H1 (cell line): Measurements from ENCODE around the gene KRT12. TPM values are rescaled to one million over a fixed set of nuclear protein-coding genes. Genes with fewer than 3 reads are reported as not detected.

Source experiments
- CTCF ChIA-PET: fragments of 300-600 bp; sonication (Branson Sonifier 250); formaldehyde crosslinking; loops from one replicate; lab custom pipeline; 2021; ENCODE audit not compliant: partially characterized antibody; lab: Charles Lee
- POLR2A ChIA-PET: fragments of 300-600 bp; sonication (Branson Sonifier 250); formaldehyde crosslinking; loops from one replicate; lab custom pipeline; 2021; ENCODE audit warnings: inconsistent platforms; ENCODE audit not compliant: partially characterized antibody; lab: Charles Lee
- DNase-seq, 2 experiments: peaks; one replicate each; pipeline versions ENCODE4 v3.0.0 to v3.0.0-alpha.2; 2010 to 2022; ENCODE audit warnings: low spot score in 2 of 2, low read depth in 1 of 2, mixed read lengths in 1 of 2
- FAIRE-seq: peaks from 2 replicates; lab custom pipeline; 2011; peaks lifted over from hg19 to GRCh38; lab: Jason Lieb, UNC
- H2AFZ ChIP-seq: 2 replicates; pipeline ENCODE4 v1.8.1; 2012; ENCODE audit warnings: low read length, inconsistent platforms
- H2AK5ac ChIP-seq: 2 replicates; pipeline ENCODE4 v1.6.1; 2013; ENCODE audit warnings: low read depth, low read length
- H2BK120ac ChIP-seq: replicated peaks from 2 replicates; pipeline ENCODE3; 2013; ENCODE audit warnings: low read depth, low read length, inconsistent platforms
- H2BK12ac ChIP-seq: 2 replicates; pipeline ENCODE4 v1.6.1; 2013; ENCODE audit warnings: low read depth, low read length
- H2BK15ac ChIP-seq: 2 replicates; pipeline ENCODE4 v1.6.1; 2013; ENCODE audit warnings: low read length
- H2BK20ac ChIP-seq: 2 replicates; pipeline ENCODE4 v1.6.1; 2013; ENCODE audit warnings: low read length
- H2BK5ac ChIP-seq: 2 replicates; pipeline ENCODE4 v1.6.1; 2013; ENCODE audit warnings: low read depth, low read length
- H3K14ac ChIP-seq: 2 replicates; pipeline ENCODE4 v1.6.1; 2013; ENCODE audit warnings: inconsistent platforms; ENCODE audit not compliant: insufficient read length
- H3K18ac ChIP-seq: 2 replicates; pipeline ENCODE4 v1.6.1; 2013; ENCODE audit warnings: low read length; ENCODE audit errors: extremely low read depth
- H3K23ac ChIP-seq: 2 replicates; pipeline ENCODE4 v1.6.1; 2013; ENCODE audit warnings: inconsistent platforms; ENCODE audit not compliant: insufficient read length
- H3K23me2 ChIP-seq: 2 replicates; pipeline ENCODE4 v1.6.1; 2013; ENCODE audit warnings: low read depth, low read length
- H3K27ac ChIP-seq: 2 replicates; pipeline ENCODE4 v1.6.1; 2011; ENCODE audit warnings: low read depth, low read length, inconsistent platforms
- H3K27me3 ChIP-seq, 4 experiments: replicated peaks in 1 of 4; 1 replicate in 1 of 4; 2 replicates in 3 of 4; pipeline versions ENCODE4 v1.6.1 to v1.8.1; 2011 to 2013; ENCODE audit warnings: low read length in 3 of 4, mild to moderate bottlenecking in 3 of 4, inconsistent platforms in 2 of 4, mixed read lengths in 2 of 4, moderate library complexity in 1 of 4; ENCODE audit not compliant: control insufficient read depth in 3 of 4, insufficient read depth in 3 of 4; ENCODE audit errors: extremely low read depth in 1 of 4
- H3K36me3 ChIP-seq, 4 experiments: 2 replicates each; pipeline versions ENCODE4 v1.6.1 to v1.8.1; 2011 to 2013; ENCODE audit warnings: mild to moderate bottlenecking in 4 of 4, low read length in 3 of 4, moderate library complexity in 2 of 4, control low read depth in 1 of 4, inconsistent platforms in 1 of 4; ENCODE audit not compliant: insufficient read depth in 4 of 4, control insufficient read depth in 2 of 4
- H3K4ac ChIP-seq: replicated peaks from 2 replicates; pipeline ENCODE3; 2013; ENCODE audit warnings: low read length, low read depth, mixed read lengths, inconsistent platforms; ENCODE audit not compliant: insufficient read length
- H3K4me1 ChIP-seq, 4 experiments: replicated peaks in 1 of 4; 1 replicate in 1 of 4; 2 replicates in 3 of 4; pipeline versions ENCODE4 v1.6.1 to v1.8.1; 2011 to 2013; ENCODE audit warnings: low read length in 3 of 4, inconsistent platforms in 2 of 4, mixed read lengths in 1 of 4; ENCODE audit not compliant: insufficient read depth in 4 of 4, control insufficient read depth in 3 of 4
- H3K4me2 ChIP-seq, 2 experiments: 2 replicates each; pipeline versions ENCODE4 v1.6.1 to v1.8.1; 2011 to 2013; ENCODE audit warnings: low read depth in 2 of 2, low read length in 2 of 2, control low read depth in 1 of 2, inconsistent platforms in 1 of 2, mild to moderate bottlenecking in 1 of 2; ENCODE audit not compliant: insufficient read depth in 1 of 2
- H3K4me3 ChIP-seq, 4 experiments: fragments of 200-600, 300-600 bp in 1 of 4; sonication (generic), shearing (Covaris generic), sonication (Bioruptor Twin) in 1 of 4; 2 replicates each; pipeline versions ENCODE4 v1.5.1 to v1.8.1; 2011 to 2016; ENCODE audit warnings: low read length in 4 of 4, low read depth in 3 of 4, control low read depth in 2 of 4, inconsistent platforms in 2 of 4, mild to moderate bottlenecking in 2 of 4, mixed read lengths in 1 of 4, moderate library complexity in 1 of 4; ENCODE audit not compliant: insufficient read depth in 2 of 4; ENCODE audit errors: extremely low read depth in 1 of 4
- H3K56ac ChIP-seq: replicated peaks from 2 replicates; pipeline ENCODE3; 2013; ENCODE audit warnings: low read depth, mild to moderate bottlenecking, mixed read lengths, low read length, inconsistent platforms; ENCODE audit not compliant: insufficient read length
- H3K79me1 ChIP-seq: 2 replicates; pipeline ENCODE4 v1.6.1; 2013; ENCODE audit warnings: low read depth, low read length, control low read depth
- H3K79me2 ChIP-seq, 2 experiments: 2 replicates each; pipeline versions ENCODE4 v1.6.1 to v1.8.1; 2012 to 2013; ENCODE audit warnings: low read length in 2 of 2, mild to moderate bottlenecking in 2 of 2, inconsistent platforms in 1 of 2; ENCODE audit not compliant: insufficient read depth in 2 of 2, control insufficient read depth in 1 of 2
- H3K9ac ChIP-seq, 4 experiments: replicated peaks in 1 of 4; 1 replicate in 1 of 4; 2 replicates in 3 of 4; pipeline versions ENCODE4 v1.6.1 to v1.8.1; 2011 to 2013; ENCODE audit warnings: low read depth in 3 of 4, low read length in 3 of 4, control low read depth in 2 of 4, mild to moderate bottlenecking in 2 of 4, moderate library complexity in 2 of 4, inconsistent platforms in 1 of 4; ENCODE audit errors: extremely low read depth in 1 of 4
- H3K9me3 ChIP-seq, 2 experiments: 2 replicates each; pipeline versions ENCODE4 v1.6.1 to v1.8.1; 2012 to 2013; ENCODE audit warnings: mild to moderate bottlenecking in 2 of 2, moderate library complexity in 2 of 2, control low read depth in 1 of 2, inconsistent platforms in 1 of 2, low read depth in 1 of 2, low read length in 1 of 2, mixed read lengths in 1 of 2; ENCODE audit not compliant: insufficient read depth in 2 of 2
- H4K20me1 ChIP-seq, 2 experiments: replicated peaks in 1 of 2; 2 replicates each; pipeline versions ENCODE3 to v1.8.1; 2011 to 2013; ENCODE audit warnings: inconsistent platforms in 2 of 2, low read length in 2 of 2, mild to moderate bottlenecking in 1 of 2; ENCODE audit not compliant: insufficient read depth in 2 of 2, control insufficient read depth in 1 of 2
- H4K5ac ChIP-seq: 2 replicates; pipeline ENCODE4 v1.6.1; 2013; ENCODE audit warnings: low read length, low read depth, mixed read lengths, inconsistent platforms; ENCODE audit not compliant: insufficient read length
- H4K8ac ChIP-seq: 2 replicates; pipeline ENCODE4 v1.8.0; 2013; ENCODE audit warnings: mild to moderate bottlenecking, moderate library complexity, low read length, inconsistent platforms; ENCODE audit not compliant: insufficient read depth; ENCODE audit errors: extremely low read depth
- H4K91ac ChIP-seq: replicated peaks from 2 replicates; pipeline ENCODE3; 2013; ENCODE audit warnings: low read length, mixed read lengths, inconsistent platforms; ENCODE audit not compliant: insufficient read length
- BACH1 ChIP-seq: IDR thresholded peaks from 2 replicates; pipeline ENCODE4 v1.6.1; 2012; ENCODE audit warnings: low read length, improper control_type of control experiment
- BRCA1 ChIP-seq: IDR thresholded peaks from 2 replicates; pipeline ENCODE4 v1.6.1; 2012; ENCODE audit warnings: low read depth, low read length, improper control_type of control experiment
- CBX8 ChIP-seq: fragments of 300-800, 300-1000 bp; sonication (generic); IDR thresholded peaks from 2 replicates; pipeline ENCODE4 v1.7.1; 2016; ENCODE audit warnings: low read depth, low read length, borderline replicate concordance
- CEBPB ChIP-seq: IDR thresholded peaks from 2 replicates; pipeline ENCODE4 v1.6.1; 2012; ENCODE audit warnings: low read depth, low read length
- CHD1 ChIP-seq: IDR thresholded peaks from 2 replicates; pipeline ENCODE4 v1.6.1; 2012; ENCODE audit warnings: low read depth, low read length, improper control_type of control experiment
- CREB1 ChIP-seq: IDR thresholded peaks from 2 replicates; pipeline ENCODE4 v1.6.1; 2012; ENCODE audit warnings: inconsistent platforms
- KDM1A ChIP-seq: fragments of 200-600, 300-600 bp; sonication (generic); IDR thresholded peaks from 2 replicates; pipeline ENCODE4 v1.7.1; 2016; ENCODE audit warnings: mild to moderate bottlenecking, low read length, borderline replicate concordance
- RAD21 ChIP-seq, 2 experiments: IDR thresholded peaks in 1 of 2; conservative IDR thresholded peaks in 1 of 2; 2 replicates each; pipeline ENCODE4 v1.6.1; 2011; ENCODE audit warnings: low read depth in 2 of 2, low read length in 2 of 2, improper control_type of control experiment in 1 of 2, inconsistent platforms in 1 of 2, mild to moderate bottlenecking in 1 of 2, moderate library complexity in 1 of 2
- RFX5 ChIP-seq: IDR thresholded peaks from 2 replicates; pipeline ENCODE4 v1.6.1; 2011; ENCODE audit warnings: low read depth, low read length, improper control_type of control experiment, borderline replicate concordance
- SP2 ChIP-seq: IDR thresholded peaks from 2 replicates; pipeline ENCODE4 v1.6.1; 2012; ENCODE audit warnings: mild to moderate bottlenecking, low read length, inconsistent platforms
- TAF1 ChIP-seq: IDR thresholded peaks from 2 replicates; pipeline ENCODE4 v1.6.1; 2011; ENCODE audit warnings: mild to moderate bottlenecking, low read depth, low read length
- ZNF274 ChIP-seq: IDR thresholded peaks from 2 replicates; pipeline ENCODE4 v1.7.0; 2012; ENCODE audit warnings: low read length, borderline replicate concordance; ENCODE audit errors: extremely low read depth
- WGBS, 2 experiments: shearing (Covaris generic) in 1 of 2; methylation state at CpG; one replicate each; pipeline versions ENCODE4 v1.1.6 to v1.1.7; 2013 to 2015; ENCODE audit warnings: low lambda C conversion rate in 2 of 2, mixed read lengths in 2 of 2, inconsistent platforms in 1 of 2, low coverage in 1 of 2, missing lambda C conversion rate in 1 of 2; ENCODE audit not compliant: insufficient replicate concordance in 2 of 2, insufficient coverage in 1 of 2, insufficient read length in 1 of 2; ENCODE audit errors: extremely low coverage in 1 of 2, missing lambda C conversion rate in 1 of 2; 5-methylcytosine and 5-hydroxymethylcytosine counted together
- long read RNA-seq, 2 experiments: library from RNA in 1 of 2; library from capped mRNA in 1 of 2; stranded (forward); transcript quantifications; one replicate each; pipeline ENCODE4 v2.0.0, GENCODE V29; 2021; ENCODE audit warnings: inconsistent platforms in 1 of 2
- polyA minus RNA-seq, 3 experiments: library from RNA; depleted of rRNA, polyadenylated mRNA; stranded (reverse); fragments of >200 nt; gene quantifications; 1 replicate in 2 of 3; 2 replicates in 1 of 3; pipeline ENCODE4 v1.2.3, GENCODE V29; 2011
- polyA plus RNA-seq, 7 experiments: library from polyadenylated mRNA; depleted of rRNA in 3 of 7; stranded (reverse) in 5 of 7; unstranded in 2 of 7; fragments of >200 nt in 5 of 7; fragments of 200-250 nt in 2 of 7; gene quantifications; 1 replicate in 5 of 7; 2 replicates in 1 of 7; 4 replicates in 1 of 7; pipeline versions ENCODE4 v1.2.1 to v1.2.3, GENCODE V29; 2011 to 2013; ENCODE audit warnings: missing spikeins in 2 of 7, mixed read lengths in 2 of 7
- total RNA-seq: library from RNA; stranded (reverse); fragmentation: NEBNext Ultra II Directional; extraction: Animal tissue kit (Norgen Biotek cat#: 25700); gene quantifications from 2 replicates; pipeline ENCODE4 v1.2.1, GENCODE V29; 2021

The KRT12 gene
- total RNA-seq (not detected in 2 replicates), polyA plus RNA-seq (2011; rRNA removed) (0.03 TPM in 1 of 2 replicates, not detected in the other), polyA minus RNA-seq (2011; rRNA and poly(A)+ RNA removed) (not detected in 2 replicates)
- polyA plus RNA-seq (2011; cell fraction: cytosol; rRNA removed) = not detected
- polyA plus RNA-seq (2011; cell fraction: nucleus; rRNA removed) = not detected
- polyA plus RNA-seq (2012, experiment 1 of 2) = not detected in 4 replicates
- polyA plus RNA-seq (2012, experiment 2 of 2) = not detected
- polyA plus RNA-seq (2013, experiment 1 of 2) = not detected
- polyA plus RNA-seq (2013, experiment 2 of 2) = not detected
- polyA minus RNA-seq (2011; cell fraction: cytosol; rRNA and poly(A)+ RNA removed) = not detected
- not detected for polyA minus RNA-seq (2011; cell fraction: nucleus; rRNA and poly(A)+ RNA removed)
- long read RNA-seq, experiment 1 = 0 reads
- long read RNA-seq, experiment 2 = 0 reads

GRCh38 chr17:40866838-40867237 lies at the start of gene KRT12:
Gene KRT12, minus strand, starts transcription at chr17:40867223. Its CDS starts 37 bp downstream, at chr17:40867186.
- POLR2A ChIA-PET = interaction anchor here (0.8 kb wide), 2 partner anchors 20 to 822 kb away, joined by 3 read pairs; no protein-coding TSS in a partner anchor
- no peak within 1 kb of the TSS for H2BK12ac ChIP-seq
- H3K79me1 ChIP-seq = no peaks in the 10 kb centered on the region
- no peak within 1 kb of the TSS for H3K14ac ChIP-seq
- no peak for FAIRE-seq
- H4K8ac ChIP-seq = no peak within 1 kb of the TSS
- no peaks in the 10 kb centered on the region for H3K9me3 ChIP-seq
- H3K23me2 ChIP-seq = no peaks in the 10 kb centered on the region; the same call in 1 of the 2 replicates
- no peaks in the 10 kb centered on the region for H3K79me2 ChIP-seq
- H3K56ac ChIP-seq = no peak within 1 kb of the TSS
- H3K27me3 ChIP-seq = peaks cover 0 to 4% (median 0%) of the 10 kb centered on the region in 4 experiments; a peak in 1 of 7 replicates
- H3K4me3 ChIP-seq = no peak within 1 kb of the TSS
- no peak within 1 kb of the TSS for H3K27ac ChIP-seq
- H4K20me1 ChIP-seq = no peaks in the 10 kb centered on the region
- H3K9ac ChIP-seq = no peak within 1 kb of the TSS
- no peak within 1 kb of the TSS for H3K23ac ChIP-seq
- H3K4me2 ChIP-seq = no peak within 1 kb of the TSS
- H3K18ac ChIP-seq = no peak within 1 kb of the TSS
- H2BK120ac ChIP-seq = no peak within 1 kb of the TSS
- no peak within 1 kb of the TSS for H2BK15ac ChIP-seq
- no peaks in the 10 kb centered on the region; a peak in 1 of 7 replicates for H3K4me1 ChIP-seq
- H4K91ac ChIP-seq = no peak within 1 kb of the TSS
- CTCF ChIA-PET = interaction anchor here (1.0 to 2.5 kb wide), 3 partner anchors 9 to 481 kb away, joined by 3 to 8 read pairs (median 3); partner anchors contain the start of gene KRT20
- H2BK20ac ChIP-seq = no peak within 1 kb of the TSS
- H3K4ac ChIP-seq = no peak within 1 kb of the TSS
- H3K36me3 ChIP-seq = no peaks in the 10 kb centered on the region
- DNase-seq = no peak
- H2BK5ac ChIP-seq = no peak within 1 kb of the TSS
- no peak within 1 kb of the TSS for H4K5ac ChIP-seq
- WGBS, 2 experiments = 88% methylated on average over 8 of the region's 8 CpGs; no CpG with 5 or more reads in 1 of the 2 experiments
- no peak within 1 kb of the TSS; the same call in 1 of the 2 replicates for H2AFZ ChIP-seq
- H2AK5ac ChIP-seq = no peak within 1 kb of the TSS
- no peak for TF ChIP-seq CBX8
- no peak for TF ChIP-seq CHD1
- TF ChIP-seq ZNF274 = no peak
- no peak for TF ChIP-seq RFX5
- TF ChIP-seq KDM1A = no peak
- no peak for TF ChIP-seq RAD21 (IDR thresholded peaks at IDR 0.05 in 1 of 2, conservative IDR thresholded peaks at IDR 0.05 in 1 of 2; ENCODE audit: low read depth in 2 of 2, low read length in 2 of 2)
- no peak for TF ChIP-seq CREB1
- no peak for TF ChIP-seq SP2
- no peak for TF ChIP-seq BACH1
- no peak for TF ChIP-seq TAF1
- no peak for TF ChIP-seq CEBPB
- no peak for TF ChIP-seq BRCA1
